GM19467 (cell line): ENCODE data around the gene VRK1.

Source experiments
- ATAC-seq: cut with Tn5 transposase; IDR thresholded peaks from one replicate; pipeline ENCODE4 v1.9.1; 2021; ENCODE audit warnings: mild to moderate bottlenecking, moderate library complexity; ENCODE audit not compliant: unreplicated experiment

VRK1 gene

DNA sequence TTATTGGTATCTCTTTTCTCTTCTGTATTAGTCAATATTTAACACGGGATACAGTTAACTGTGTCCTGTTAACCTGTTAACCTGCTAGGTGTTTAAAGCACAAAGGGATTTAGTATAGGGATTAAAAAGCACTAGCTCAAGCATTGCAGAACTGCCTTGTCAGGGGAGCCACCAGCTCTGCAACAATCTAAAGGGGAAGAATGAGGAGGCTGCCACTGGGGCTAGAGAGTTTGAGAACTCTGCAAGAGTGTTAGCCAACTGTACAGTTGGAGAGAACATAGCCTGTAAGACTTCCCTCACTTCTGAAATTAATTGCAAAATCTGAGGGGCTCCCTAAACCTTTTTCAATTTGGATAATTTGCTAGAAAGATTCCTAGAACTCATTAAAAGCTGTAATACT, 6.5 kb upstream of the VRK1 start:
- no peak for ATAC-seq

DNA sequence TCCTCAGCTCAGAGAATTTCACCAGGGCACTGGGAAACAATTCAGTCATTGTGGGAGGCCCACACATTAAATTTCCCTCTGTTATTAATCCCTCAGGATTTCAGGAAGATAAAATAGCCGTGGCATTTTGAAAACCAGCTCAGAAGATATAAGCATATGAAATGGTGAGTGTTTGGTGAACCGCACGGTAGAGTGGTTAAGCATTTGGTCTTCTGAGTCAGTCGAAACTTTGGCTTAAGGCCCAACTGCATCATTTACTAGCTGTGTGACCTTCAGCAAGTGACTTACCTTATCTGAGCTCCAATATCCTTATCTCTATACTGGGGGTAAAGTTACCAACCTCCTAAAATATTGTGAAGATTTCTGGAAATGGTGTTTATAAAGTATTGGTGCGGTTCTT, 5.2 kb upstream of the VRK1 start:
- ATAC-seq: no peak

DNA sequence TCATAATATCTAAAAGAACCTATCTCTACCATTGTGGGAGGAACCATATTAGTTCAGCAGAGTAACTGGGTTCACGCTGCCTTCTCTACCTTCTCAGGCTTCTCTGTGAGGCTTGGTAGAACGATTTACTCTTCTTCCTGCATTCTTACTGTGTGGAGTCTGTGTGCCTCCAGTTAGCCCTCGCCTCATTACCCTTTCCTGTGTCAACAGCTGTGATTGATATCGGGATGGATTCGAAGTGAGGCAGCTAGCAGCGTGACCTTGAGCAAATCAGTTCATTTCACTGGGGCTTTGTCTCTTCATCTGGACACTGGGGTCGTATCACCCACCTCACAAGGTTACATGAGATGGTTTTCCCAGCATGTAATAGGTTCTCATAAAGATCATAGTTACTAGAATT, 4.6 kb upstream of the VRK1 start:
- no peak for ATAC-seq

GRCh38 chr14:96793547-96793946, 3.6 kb upstream of the VRK1 start:
- ATAC-seq: no peak

DNA sequence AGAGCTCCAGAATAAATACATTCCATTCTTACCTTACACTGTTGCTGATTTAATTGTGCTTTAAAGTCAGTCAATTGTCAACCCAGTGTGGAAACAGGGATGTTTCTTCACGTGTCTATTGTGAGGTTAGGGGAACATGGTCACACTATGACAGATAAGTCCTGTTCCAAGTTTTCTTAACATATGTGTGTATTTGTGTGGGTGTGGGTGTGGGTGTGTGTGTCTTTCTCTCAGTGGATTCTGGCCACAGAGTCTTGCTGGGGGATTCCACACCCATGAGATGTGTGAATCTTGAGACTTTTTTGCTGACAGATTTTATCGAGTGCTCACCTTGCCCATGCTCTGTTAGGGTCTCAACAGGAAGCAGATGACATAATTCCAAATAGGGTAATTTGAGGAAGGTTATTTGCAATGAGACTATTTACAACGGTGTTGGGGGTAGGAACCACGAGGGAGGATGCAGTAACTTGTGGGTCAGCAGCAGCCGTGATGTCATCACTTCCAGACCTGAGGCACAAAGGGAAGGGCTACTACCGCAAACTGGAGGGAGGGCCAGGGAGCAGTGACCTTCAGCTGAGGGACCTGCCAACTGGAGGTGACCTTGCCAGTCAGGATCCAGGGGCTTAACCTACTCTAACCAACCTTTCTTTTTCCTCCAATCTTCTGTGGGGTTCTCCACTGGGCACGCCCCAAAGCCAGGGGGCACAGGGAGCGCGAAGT, 1.9 kb upstream of the VRK1 start:
- ATAC-seq: no peak

GRCh38 chr14:96797582-96798349, 584 bp downstream of the VRK1 start:
- ATAC-seq: peak; percentile 25

GRCh38 chr14:96798956-96799355, 1.8 kb downstream of the VRK1 start:
- ATAC-seq: no peak

- no peak for ATAC-seq
Observed at GRCh38 chr14:96799489-96800054, 2.4 kb downstream of the VRK1 start.

- no peak for ATAC-seq
Observed at GRCh38 chr14:96801931-96802330, 4.7 kb downstream of the VRK1 start.

GRCh38 chr14:96802963-96803362, 5.8 kb downstream of the VRK1 start:
- no peak for ATAC-seq

- no peak for ATAC-seq
Observed at GRCh38 chr14:96803958-96804357, 6.8 kb downstream of the VRK1 start.

DNA sequence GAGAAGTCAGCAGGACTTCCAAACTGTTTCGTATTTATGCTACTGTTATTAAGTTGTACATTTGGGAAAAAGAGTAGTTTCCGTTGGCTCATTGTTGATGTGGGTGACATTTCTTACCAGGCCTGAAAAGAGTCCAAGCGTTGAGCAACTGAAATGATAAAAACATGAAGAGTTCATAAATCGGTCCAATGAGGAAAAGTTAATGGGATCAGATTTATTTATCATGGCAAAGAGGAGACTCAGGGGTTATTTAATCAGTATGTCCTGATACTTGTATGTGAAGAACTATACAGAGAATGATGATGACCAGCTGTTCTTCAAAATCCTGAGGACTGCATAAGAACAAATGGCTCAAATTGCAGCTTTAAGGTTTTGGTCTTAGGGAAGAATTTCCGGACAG, 7.7 kb downstream of the VRK1 start:
- no peak for ATAC-seq

- no peak for ATAC-seq
Observed at GRCh38 chr14:96805956-96806355, 8.8 kb downstream of the VRK1 start.

- no peak for ATAC-seq
Observed at GRCh38 chr14:96806836-96807235, 9.7 kb downstream of the VRK1 start.

GRCh38 chr14:96808619-96809406, 11.6 kb downstream of the VRK1 start:
- ATAC-seq: no peak

DNA sequence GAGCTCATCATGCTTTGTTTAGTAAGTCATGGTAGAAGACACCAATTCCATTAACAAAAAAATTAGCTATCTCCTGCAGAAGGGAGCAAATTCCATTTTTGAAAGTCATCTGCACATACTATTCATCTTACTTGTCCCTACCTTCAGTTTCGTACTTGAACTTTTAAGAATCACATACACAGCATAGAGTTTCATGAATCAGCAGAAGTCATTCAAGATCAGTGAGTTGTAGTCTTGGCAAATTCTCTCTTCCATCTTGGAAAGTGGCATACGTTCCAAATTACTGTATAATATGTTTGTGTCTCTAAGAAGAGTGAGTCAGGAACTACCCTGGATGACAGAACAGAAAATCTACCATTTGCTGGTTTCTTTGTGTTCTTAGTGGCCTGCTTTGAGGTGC, 14.1 kb downstream of the VRK1 start:
- no peak for ATAC-seq

DNA sequence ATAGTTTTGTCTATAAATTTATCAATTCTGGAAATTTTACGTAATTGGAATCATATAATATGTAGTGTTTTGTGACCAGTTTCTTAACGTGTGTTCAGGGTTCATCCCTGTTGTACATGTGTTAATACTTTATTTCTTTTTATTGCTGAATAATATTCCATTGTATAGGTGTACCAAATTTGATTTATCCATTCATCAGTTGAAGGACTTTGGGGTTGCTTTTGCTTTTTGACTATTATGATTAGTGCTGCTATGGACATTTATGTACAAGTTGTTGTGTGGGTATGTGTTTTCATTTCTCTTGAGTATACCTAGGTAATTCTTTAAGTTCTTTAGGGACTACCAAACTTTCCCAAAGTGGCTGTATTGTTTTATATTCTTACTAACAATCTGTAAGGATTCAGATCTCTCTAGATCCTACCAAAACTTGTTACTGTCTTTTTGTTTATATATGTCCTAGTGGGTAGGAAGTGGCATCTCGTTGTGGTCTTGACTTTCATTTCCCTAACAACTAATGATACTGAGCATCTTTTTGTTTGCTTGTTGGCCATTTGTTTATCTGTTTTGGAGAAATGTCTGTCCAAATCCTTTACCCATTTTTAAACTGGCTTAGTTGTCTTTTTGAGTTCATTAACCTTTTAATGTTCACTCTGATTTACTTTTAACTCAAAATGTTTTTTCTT, 14.9 kb downstream of the VRK1 start:
- ATAC-seq: peak; percentile 85

GRCh38 chr14:96816281-96816680, 19.1 kb downstream of the VRK1 start:
- no peak for ATAC-seq

GRCh38 chr14:96817750-96818666, 20.8 kb downstream of the VRK1 start:
- no peak for ATAC-seq

GRCh38 chr14:96821501-96821900, 24.3 kb downstream of the VRK1 start:
- no peak for ATAC-seq
